OCI-LY7 (cell line): Measurements from ENCODE around the gene ZNF148. TPM values are rescaled to one million over a fixed set of nuclear protein-coding genes. Genes with fewer than 3 reads are reported as not detected.

ENCODE experiments used
- BruUV-seq: library from RNA; stranded (reverse); fragments of 400-500 nt; replicated peaks from 2 replicates; lab custom pipeline; 2021; lab: Mats Ljungman, UMichigan
- CTCF ChIA-PET: fragments of 300-600 bp; sonication (Branson Sonifier 250); formaldehyde crosslinking; loops from one replicate; lab custom pipeline; 2022; ENCODE audit warnings: antibody characterized with exemption; ENCODE audit not compliant: unreplicated experiment; lab: Charles Lee
- POLR2A ChIA-PET: fragments of 300-600 bp; sonication (Branson Sonifier 250); formaldehyde crosslinking; loops from one replicate; lab custom pipeline; 2022; ENCODE audit warnings: antibody characterized with exemption; lab: Charles Lee
- DNase-seq: peaks from one replicate; pipeline ENCODE4 v3.0.0-alpha.2; 2015; ENCODE audit warnings: low spot score
- H2AFZ ChIP-seq: fragments of 200-600 bp; sonication (generic), shearing (Covaris generic); 2 replicates; pipeline ENCODE4 v1.6.1; 2014; ENCODE audit warnings: mild to moderate bottlenecking, antibody characterized with exemption, low read length, moderate library complexity
- H3K27ac ChIP-seq: fragments of 200-600 bp; sonication (generic); 2 replicates; pipeline ENCODE4 v1.5.1; 2014; ENCODE audit warnings: mixed run types, low read depth, mild to moderate bottlenecking, moderate library complexity, low read length, inconsistent platforms; ENCODE audit not compliant: poor library complexity, severe bottlenecking
- H3K36me3 ChIP-seq: fragments of 200-600 bp; sonication (generic); 2 replicates; pipeline ENCODE4 v1.6.1; 2014; ENCODE audit warnings: mild to moderate bottlenecking, antibody characterized with exemption, low read length, moderate library complexity, mixed read lengths; ENCODE audit not compliant: insufficient read depth
- H3K4me1 ChIP-seq: fragments of 200-600 bp; sonication (generic); 2 replicates; pipeline ENCODE4 v1.5.1; 2014; ENCODE audit warnings: mild to moderate bottlenecking, low read length; ENCODE audit not compliant: insufficient read depth, poor library complexity, severe bottlenecking
- H3K4me2 ChIP-seq: fragments of 200-600 bp; sonication (generic); 2 replicates; pipeline ENCODE4 v1.6.1; 2014; ENCODE audit warnings: mild to moderate bottlenecking, low read length
- H3K4me3 ChIP-seq: fragments of 200-600 bp; sonication (generic); 2 replicates; pipeline ENCODE4 v1.5.1; 2014; ENCODE audit warnings: mild to moderate bottlenecking, low read depth, low read length; ENCODE audit not compliant: poor library complexity, severe bottlenecking
- H3K79me2 ChIP-seq: fragments of 200-600 bp; sonication (generic); 2 replicates; pipeline ENCODE4 v1.6.1; 2016; ENCODE audit warnings: low read depth, mild to moderate bottlenecking, low read length, moderate library complexity, mixed read lengths; ENCODE audit not compliant: insufficient read depth
- H3K9me2 ChIP-seq: fragments of 200-600 bp; sonication (generic); 2 replicates; pipeline ENCODE4 v1.6.1; 2016; ENCODE audit warnings: mild to moderate bottlenecking, low read length, mixed read lengths; ENCODE audit not compliant: insufficient read depth
- H3K9me3 ChIP-seq: fragments of 200-600 bp; sonication (generic); 2 replicates; pipeline ENCODE4 v1.6.1; 2014; ENCODE audit warnings: mild to moderate bottlenecking, mixed run types, low read length, mixed read lengths
- H4K20me1 ChIP-seq: fragments of 200-600 bp; sonication (generic); 2 replicates; pipeline ENCODE4 v1.6.1; 2014; ENCODE audit warnings: mild to moderate bottlenecking, antibody characterized with exemption, low read length, moderate library complexity, mixed read lengths; ENCODE audit not compliant: insufficient read depth
- EZH2phosphoT487 ChIP-seq: fragments of 200-600 bp; sonication (generic); IDR thresholded peaks from 2 replicates; pipeline ENCODE4 v1.6.1; 2018; ENCODE audit warnings: low read depth, borderline replicate concordance, mild to moderate bottlenecking, mixed run types, antibody characterized with exemption, low read length, moderate library complexity, mixed read lengths
- intact Hi-C: fragments of 100-400 bp; cut with micrococcal nuclease; formaldehyde crosslinking; loops from one replicate; pipeline ENCODE4 v1.10.0; 2022; ENCODE audit not compliant: unreplicated experiment
- total RNA-seq, 2 experiments: library from RNA; depleted of rRNA in 1 of 2; stranded (reverse); fragments of >200 nt in 1 of 2; shearing (Covaris generic) in 1 of 2; gene quantifications; 2 replicates each; pipeline ENCODE4 v1.2.3, GENCODE V29; 2014 to 2022
- TF ChIP-seq, protein P1 (sequence below): fragments of 200-600 bp; sonication (generic); conservative IDR thresholded peaks from 2 replicates; pipeline ENCODE4 v1.5.1; 2014; ENCODE audit warnings: mild to moderate bottlenecking, antibody characterized with exemption, low read length, moderate library complexity, mixed read lengths

ZNF148 gene
- total RNA-seq, 2 experiments from 2014 or later, result 19.8 to 35.4 TPM

DNA sequence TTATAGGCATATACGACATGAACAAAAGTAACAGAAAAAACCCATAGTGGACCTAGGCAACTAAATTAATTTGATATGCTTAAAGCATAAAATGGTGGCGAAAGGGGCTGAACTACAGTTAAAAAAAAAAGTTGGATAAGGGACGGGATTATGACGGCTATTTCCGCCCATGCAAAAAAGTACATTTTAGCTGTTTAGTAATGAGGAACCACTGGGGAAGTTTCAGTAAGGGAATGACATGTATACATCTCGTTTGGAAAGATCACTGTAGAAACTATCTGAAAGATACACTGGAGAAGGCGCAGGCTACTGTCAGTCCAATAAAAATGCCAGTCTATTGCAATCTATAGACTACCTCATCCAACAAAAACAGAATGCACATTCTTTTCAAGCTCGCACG lies 65.6 kb downstream of the ZNF148 start:
- DNase-seq, result no peak
- no peaks in the 10 kb centered on the region for H3K9me2 ChIP-seq
- BruUV-seq, result no TSS peak
- TF ChIP-seq, protein P1, sequence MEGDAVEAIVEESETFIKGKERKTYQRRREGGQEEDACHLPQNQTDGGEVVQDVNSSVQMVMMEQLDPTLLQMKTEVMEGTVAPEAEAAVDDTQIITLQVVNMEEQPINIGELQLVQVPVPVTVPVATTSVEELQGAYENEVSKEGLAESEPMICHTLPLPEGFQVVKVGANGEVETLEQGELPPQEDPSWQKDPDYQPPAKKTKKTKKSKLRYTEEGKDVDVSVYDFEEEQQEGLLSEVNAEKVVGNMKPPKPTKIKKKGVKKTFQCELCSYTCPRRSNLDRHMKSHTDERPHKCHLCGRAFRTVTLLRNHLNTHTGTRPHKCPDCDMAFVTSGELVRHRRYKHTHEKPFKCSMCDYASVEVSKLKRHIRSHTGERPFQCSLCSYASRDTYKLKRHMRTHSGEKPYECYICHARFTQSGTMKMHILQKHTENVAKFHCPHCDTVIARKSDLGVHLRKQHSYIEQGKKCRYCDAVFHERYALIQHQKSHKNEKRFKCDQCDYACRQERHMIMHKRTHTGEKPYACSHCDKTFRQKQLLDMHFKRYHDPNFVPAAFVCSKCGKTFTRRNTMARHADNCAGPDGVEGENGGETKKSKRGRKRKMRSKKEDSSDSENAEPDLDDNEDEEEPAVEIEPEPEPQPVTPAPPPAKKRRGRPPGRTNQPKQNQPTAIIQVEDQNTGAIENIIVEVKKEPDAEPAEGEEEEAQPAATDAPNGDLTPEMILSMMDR, result no peak
- TF ChIP-seq EZH2phosphoT487, result no peak
- H3K4me2 ChIP-seq, result no peak overlapping the region
- peaks cover 14% of the 10 kb centered on the region; the same call in 1 of the 2 replicates for H3K9me3 ChIP-seq
- no peak overlapping the region for H3K27ac ChIP-seq
- H3K79me2 ChIP-seq, result peaks cover 18% of the 10 kb centered on the region; the same call in 1 of the 2 replicates
- H3K4me1 ChIP-seq, result peaks cover 6% of the 10 kb centered on the region
- no peak overlapping the region for H3K4me3 ChIP-seq
- H3K36me3 ChIP-seq, result peaks cover 70% of the 10 kb centered on the region
- POLR2A ChIA-PET, result interaction anchor here (0.7 kb wide), 2 partner anchors 18 to 80 kb away, joined by 3 to 4 read pairs; no protein-coding TSS in a partner anchor
- intact Hi-C loops, result no loop called here
- H2AFZ ChIP-seq, result no peak overlapping the region
- H4K20me1 ChIP-seq, result no peaks in the 10 kb centered on the region
- CTCF ChIA-PET, result no interaction called here

GRCh38 chr3:125306620-125307019 lies 68.5 kb downstream of the ZNF148 start:
- no peak overlapping the region for H3K4me2 ChIP-seq
- TF ChIP-seq, protein P1, result no peak
- no peak for TF ChIP-seq EZH2phosphoT487
- peaks cover 55% of the 10 kb centered on the region for H3K36me3 ChIP-seq
- BruUV-seq, result no TSS peak
- no peak overlapping the region for H2AFZ ChIP-seq
- peaks cover 22% of the 10 kb centered on the region; the same call in 1 of the 2 replicates for H3K79me2 ChIP-seq
- no peak overlapping the region for H3K4me3 ChIP-seq
- intact Hi-C loops, result no loop called here
- ChIA-PET CTCF (no interaction called here), POLR2A (no interaction called here)
- peaks cover 6% of the 10 kb centered on the region for H3K4me1 ChIP-seq
- DNase-seq, result no peak
- peaks cover 10% of the 10 kb centered on the region; the same call in 1 of the 2 replicates for H3K9me3 ChIP-seq
- H4K20me1 ChIP-seq, result no peaks in the 10 kb centered on the region
- H3K9me2 ChIP-seq, result no peaks in the 10 kb centered on the region
- H3K27ac ChIP-seq, result no peak overlapping the region

DNA sequence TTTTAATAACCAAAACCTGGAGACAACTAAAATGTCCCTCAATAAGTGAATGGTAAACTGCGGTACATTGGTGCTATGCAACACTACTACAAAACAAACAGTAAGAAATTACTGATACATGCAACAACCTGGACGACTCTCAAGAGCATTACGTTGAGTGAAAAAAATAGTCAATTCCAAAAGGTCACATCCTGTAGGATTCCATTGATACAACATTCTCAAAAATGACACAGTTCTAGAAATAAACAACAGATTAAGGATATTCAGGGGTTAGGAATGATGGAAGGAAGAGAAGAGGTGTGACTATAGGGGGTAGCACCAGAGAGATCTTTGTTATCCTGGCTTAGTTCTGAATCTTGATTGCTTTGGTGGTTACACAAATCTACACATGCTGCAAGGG lies 72.2 kb downstream of the ZNF148 start:
- H2AFZ ChIP-seq, result no peak overlapping the region
- intact Hi-C loops, result no loop called here
- POLR2A ChIA-PET, result interaction anchor here (0.6 kb wide), 1 partner anchor 131 kb away, joined by 3 read pairs; no protein-coding TSS in a partner anchor
- no peak overlapping the region for H3K4me2 ChIP-seq
- no TSS peak for BruUV-seq
- H3K27ac ChIP-seq, result no peak overlapping the region
- no peak for DNase-seq
- no peaks in the 10 kb centered on the region for H4K20me1 ChIP-seq
- H3K9me2 ChIP-seq, result no peaks in the 10 kb centered on the region
- H3K4me3 ChIP-seq, result no peak overlapping the region
- peaks cover 24% of the 10 kb centered on the region; the same call in 1 of the 2 replicates for H3K79me2 ChIP-seq
- CTCF ChIA-PET, result no interaction called here
- no peaks in the 10 kb centered on the region for H3K4me1 ChIP-seq
- H3K9me3 ChIP-seq, result no peaks in the 10 kb centered on the region; the same call in 1 of the 2 replicates
- TF ChIP-seq, protein P1, result no peak
- no peak for TF ChIP-seq EZH2phosphoT487
- peaks cover 21% of the 10 kb centered on the region for H3K36me3 ChIP-seq
